DND-41 (cell line): ENCODE results near the gene GPRC5D.

Experiments
- CTCF ChIP-seq: IDR thresholded peaks from 2 replicates; pipeline ENCODE4 v1.5.1; 2012; ENCODE audit warnings: borderline replicate concordance, low read length, moderate library complexity, mild to moderate bottlenecking; ENCODE audit not compliant: poor library complexity, severe bottlenecking; ENCODE audit errors: extremely low read depth
- EZH2 ChIP-seq: IDR thresholded peaks from 3 replicates; pipeline ENCODE4 v1.6.1; 2012; ENCODE audit warnings: borderline replicate concordance, low read depth, mild to moderate bottlenecking, moderate library complexity, low read length, inconsistent platforms; ENCODE audit not compliant: severe bottlenecking

- TF ChIP-seq CTCF, result no peak
- no peak for TF ChIP-seq EZH2
Observed at GRCh38 chr12:12898911-12899511, 53.0 kb downstream of the GPRC5D start.
